GM19463 (cell line): ENCODE data around the gene ATG9B.

ENCODE experiments used
- ATAC-seq: cut with Tn5 transposase; IDR thresholded peaks from one replicate; pipeline ENCODE4 v1.9.1; 2021; ENCODE audit warnings: mild to moderate bottlenecking, moderate library complexity; ENCODE audit not compliant: unreplicated experiment

ATG9B gene, protein sequence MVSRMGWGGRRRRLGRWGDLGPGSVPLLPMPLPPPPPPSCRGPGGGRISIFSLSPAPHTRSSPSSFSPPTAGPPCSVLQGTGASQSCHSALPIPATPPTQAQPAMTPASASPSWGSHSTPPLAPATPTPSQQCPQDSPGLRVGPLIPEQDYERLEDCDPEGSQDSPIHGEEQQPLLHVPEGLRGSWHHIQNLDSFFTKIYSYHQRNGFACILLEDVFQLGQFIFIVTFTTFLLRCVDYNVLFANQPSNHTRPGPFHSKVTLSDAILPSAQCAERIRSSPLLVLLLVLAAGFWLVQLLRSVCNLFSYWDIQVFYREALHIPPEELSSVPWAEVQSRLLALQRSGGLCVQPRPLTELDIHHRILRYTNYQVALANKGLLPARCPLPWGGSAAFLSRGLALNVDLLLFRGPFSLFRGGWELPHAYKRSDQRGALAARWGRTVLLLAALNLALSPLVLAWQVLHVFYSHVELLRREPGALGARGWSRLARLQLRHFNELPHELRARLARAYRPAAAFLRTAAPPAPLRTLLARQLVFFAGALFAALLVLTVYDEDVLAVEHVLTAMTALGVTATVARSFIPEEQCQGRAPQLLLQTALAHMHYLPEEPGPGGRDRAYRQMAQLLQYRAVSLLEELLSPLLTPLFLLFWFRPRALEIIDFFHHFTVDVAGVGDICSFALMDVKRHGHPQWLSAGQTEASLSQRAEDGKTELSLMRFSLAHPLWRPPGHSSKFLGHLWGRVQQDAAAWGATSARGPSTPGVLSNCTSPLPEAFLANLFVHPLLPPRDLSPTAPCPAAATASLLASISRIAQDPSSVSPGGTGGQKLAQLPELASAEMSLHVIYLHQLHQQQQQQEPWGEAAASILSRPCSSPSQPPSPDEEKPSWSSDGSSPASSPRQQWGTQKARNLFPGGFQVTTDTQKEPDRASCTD

DNA sequence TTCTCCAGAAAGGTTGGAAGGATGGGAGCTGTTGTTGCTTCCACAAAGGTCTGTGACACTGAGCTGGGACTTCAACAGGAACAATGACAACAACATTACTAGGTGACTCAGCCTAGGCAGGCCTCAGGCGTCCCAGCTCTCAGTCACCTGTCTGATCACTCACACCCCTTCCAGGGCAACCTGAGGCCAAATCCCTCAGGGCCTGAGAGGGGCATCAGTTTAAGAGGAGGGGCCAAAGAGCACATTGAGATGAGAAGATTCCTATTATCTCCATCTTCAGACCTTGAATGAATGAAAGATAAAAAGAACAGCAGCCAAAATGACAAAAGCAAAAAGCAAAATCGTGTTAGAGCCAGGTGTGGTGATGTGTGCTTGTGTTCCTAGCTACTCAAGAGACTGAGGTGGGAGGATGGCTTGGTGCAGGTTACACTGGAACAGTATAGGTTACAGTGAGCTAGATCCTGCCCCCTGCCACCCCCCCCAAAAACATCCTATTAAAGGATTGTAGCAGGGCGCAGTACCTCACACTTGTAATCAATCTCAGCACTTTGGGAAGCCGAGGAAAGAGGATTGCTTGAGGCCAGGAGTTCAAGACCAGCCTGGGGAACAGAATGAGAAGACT is at the start of gene ATG9B:
Gene ATG9B (minus strand): TSS at position 60 of the 622 bp plus-strand sequence. CDS start 71 bp downstream, outside the sequence.
- no peak for ATAC-seq

DNA sequence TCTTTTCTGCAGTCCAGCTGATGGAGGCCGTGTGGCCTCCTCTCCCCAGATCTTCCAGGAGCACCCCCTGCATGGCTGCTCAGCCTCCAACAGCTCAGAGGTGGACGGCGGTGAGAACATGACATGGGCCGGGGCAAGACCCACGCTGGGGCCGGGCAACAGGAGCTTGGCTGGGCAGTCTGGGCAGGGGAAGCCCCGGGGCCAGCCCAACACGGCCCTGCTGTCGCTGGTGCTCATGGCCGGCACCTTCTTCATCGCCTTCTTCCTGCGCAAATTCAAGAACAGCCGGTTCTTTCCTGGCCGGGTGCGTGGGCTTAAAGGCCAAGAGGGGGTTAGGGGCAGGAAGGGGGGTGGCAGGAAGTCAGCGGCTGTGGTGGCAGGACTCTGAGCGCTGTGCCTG is 49.7 kb upstream of the ATG9B start:
- ATAC-seq, result no peak

DNA sequence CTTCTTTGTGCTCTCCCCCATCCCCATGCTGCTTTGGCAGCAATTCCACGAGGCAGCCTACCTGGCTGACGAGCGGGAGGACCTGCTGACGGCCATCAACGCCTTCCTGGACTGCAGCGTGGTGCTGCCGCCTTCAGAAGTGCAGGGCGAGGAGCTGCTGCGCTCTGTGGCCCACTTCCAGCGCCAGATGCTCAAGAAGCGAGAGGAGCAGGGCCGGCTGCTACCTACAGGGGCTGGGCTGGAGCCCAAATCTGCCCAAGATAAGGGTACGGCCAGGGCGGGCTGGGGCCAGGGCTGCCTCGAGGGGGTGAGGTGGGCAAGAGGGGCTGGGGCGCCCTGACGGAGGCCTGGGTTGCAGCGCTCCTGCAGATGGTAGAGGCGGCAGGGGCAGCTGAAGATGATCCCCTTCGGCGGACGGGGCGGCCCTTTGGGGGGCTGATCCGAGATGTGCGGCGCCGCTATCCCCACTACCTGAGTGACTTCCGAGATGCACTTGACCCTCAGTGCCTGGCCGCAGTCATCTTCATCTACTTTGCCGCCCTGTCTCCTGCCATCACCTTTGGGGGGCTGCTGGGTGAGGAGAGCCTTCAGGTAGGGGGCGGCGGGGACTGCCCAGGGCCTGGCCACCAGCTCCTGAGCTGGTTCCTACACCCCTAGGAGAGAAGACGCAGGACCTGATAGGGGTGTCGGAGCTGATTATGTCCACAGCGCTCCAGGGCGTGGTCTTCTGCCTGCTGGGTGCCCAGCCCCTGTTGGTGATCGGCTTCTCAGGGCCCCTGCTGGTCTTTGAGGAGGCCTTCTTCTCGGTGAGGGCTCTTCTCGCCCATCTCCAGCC is 47.0 kb upstream of the ATG9B start:
- ATAC-seq, result no peak

DNA sequence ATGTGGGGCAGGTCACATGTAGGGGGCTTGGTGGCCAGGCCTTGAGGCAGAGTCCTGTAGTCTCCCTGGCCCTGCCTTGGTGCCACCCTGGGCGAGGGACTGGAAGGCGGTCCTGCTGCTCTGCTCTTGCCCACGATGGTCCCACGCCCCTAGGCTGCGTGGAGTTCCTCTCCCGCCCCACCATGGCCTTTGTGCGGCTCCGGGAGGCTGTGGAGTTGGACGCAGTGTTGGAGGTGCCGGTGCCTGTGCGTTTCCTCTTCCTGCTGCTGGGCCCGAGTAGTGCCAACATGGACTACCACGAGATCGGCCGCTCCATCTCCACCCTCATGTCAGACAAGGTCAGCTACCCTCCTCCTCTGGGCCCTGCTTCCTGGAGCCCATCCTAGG is 46.3 kb upstream of the ATG9B start:
- ATAC-seq, result no peak

DNA sequence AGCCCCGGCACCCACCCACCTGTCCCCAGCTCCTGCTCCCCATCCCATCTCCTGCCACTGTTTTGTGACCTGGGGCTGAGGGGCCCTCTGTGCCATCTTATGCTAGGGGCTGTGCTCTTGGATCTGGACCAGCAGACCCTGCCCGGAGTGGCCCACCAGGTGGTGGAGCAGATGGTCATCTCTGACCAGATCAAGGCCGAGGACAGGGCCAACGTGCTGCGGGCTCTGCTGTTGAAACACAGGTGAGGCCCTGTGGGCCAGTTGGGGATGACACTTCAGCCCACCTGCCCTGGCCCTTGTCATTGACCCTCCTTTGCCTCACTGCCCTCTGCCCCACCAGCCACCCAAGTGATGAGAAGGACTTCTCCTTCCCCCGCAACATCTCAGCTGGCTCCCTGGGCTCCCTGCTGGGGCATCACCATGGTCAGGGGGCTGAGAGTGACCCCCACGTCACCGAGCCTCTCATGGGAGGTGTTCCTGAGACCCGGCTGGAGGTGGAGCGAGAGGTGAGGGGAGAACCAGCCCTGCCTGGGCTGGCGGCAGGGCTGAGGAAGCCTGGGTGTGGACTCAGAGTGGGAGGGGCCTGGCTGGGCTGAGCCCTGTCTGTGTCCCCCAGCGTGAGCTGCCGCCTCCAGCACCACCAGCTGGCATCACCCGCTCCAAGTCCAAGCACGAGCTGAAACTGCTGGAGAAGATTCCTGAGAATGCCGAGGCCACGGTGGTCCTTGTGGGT is 45.7 kb upstream of the ATG9B start:
- ATAC-seq, result no peak

DNA sequence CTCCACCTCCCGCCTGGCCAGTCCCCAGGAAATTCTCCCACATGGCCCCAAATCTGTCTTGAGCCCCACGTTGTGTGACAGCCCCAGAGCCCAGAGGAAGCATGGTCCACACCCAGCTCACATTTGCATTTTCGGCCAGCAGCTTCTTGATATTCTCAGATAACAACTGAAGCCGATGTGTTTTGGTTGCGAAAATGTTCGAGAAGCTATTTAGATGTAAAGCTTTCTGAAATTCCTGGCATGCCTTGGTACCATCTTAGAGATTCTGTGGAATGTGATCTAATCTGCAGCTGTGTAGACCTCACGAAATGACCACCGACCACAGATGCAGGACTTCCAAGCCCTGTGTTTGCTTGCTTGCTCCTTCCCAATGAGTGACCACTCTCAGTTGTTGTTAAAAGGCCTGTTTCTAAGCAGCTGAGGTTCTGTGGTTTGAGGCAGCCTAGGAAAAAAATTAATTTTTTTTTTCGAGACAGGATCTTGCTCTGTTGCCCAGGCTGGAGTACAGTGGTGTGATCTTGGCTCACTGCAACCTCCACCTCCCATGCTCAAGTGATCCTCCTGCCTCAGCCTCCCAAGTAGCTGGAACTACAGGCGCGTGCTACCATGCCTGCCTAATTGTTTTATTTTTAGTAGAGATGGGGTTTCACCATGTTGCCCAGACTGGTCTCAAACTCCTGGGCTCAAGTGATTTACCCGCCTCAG is 43.9 kb upstream of the ATG9B start:
- ATAC-seq, result no peak

DNA sequence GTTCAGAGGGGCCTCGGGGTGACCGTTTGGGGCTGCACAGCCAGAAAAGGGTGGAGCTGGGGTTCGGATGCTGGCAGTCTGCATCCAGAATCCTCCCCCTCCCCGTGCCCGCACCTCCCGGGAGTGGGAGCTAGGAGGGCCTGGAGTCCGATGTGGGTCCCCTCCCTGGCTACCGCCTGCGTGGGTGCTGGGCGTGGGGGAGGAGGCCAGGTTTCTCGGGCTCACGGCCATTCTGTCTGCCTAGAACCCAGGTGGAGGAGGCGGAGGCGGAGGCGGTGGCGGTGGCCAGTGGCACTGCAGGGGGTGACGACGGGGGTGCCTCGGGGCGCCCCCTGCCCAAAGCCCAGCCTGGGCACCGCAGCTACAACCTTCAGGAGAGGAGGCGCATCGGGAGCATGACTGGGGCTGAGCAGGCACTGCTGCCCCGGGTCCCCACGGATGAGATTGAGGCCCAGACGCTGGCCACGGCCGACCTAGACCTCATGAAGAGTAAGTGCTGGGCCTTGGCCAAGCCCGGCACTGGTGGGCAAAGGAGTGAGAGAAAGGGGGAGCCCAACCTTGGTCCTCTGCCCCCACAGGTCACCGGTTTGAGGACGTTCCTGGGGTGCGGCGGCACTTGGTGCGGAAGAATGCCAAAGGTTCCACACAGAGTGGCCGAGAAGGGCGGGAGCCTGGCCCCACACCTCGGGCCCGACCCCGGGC is 42.1 kb upstream of the ATG9B start:
- no peak for ATAC-seq

DNA sequence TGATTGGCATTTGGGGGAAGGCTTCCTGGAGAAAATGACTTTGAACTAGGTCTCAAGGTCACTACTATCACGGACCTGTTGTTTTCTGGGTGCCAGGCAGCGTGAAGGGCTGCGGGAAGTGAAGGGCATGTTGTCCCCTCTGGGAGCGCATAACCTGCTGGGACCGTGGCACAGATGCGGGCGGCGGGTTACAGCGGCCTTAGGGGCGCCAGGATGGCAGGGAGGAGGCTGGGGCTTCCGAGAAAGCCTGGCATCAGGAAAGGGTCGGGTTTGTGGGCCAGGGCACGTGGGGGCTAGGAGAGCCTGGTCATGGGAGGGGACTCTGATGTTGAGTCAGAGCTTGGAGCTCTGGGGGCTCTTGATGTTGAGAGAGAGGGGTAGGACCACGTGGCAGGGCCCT is 41.2 kb upstream of the ATG9B start:
- no peak for ATAC-seq

DNA sequence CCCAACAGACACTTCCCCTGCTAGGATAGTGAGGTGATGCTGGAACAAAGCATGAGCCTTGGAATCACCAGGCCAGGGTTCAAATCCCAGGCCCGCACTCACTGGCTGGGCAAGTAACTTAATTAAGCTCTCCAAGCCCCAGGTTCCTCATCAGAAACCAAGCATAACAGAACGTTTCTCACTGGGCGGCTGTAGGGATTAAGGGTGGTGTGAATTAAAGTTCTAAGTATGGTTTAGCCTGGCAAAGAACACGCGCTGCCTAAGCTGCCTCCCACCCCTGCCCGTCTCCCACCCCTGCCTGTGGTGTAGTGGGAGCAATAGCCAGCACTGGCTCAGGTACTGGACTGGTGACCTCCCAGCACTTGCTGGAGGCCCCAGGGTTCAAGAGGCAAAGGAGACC is 40.7 kb upstream of the ATG9B start:
- no peak for ATAC-seq

DNA sequence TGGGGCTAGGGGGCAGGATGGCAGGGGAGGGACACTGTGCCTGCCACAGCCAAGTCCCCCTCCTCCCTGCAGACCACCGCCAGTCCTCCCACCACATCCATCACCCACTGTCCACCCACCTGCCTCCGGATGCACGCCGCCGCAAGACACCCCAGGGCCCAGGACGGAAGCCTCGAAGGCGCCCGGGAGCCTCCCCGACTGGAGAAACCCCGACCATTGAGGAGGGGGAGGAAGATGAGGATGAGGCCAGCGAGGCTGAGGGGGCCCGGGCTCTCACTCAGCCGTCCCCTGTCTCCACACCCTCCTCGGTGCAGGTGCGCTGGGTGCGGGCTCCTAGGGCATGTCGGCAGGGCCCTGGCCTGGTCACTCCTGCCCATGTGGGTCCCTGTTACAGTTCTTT is 40.2 kb upstream of the ATG9B start:
- no peak for ATAC-seq

DNA sequence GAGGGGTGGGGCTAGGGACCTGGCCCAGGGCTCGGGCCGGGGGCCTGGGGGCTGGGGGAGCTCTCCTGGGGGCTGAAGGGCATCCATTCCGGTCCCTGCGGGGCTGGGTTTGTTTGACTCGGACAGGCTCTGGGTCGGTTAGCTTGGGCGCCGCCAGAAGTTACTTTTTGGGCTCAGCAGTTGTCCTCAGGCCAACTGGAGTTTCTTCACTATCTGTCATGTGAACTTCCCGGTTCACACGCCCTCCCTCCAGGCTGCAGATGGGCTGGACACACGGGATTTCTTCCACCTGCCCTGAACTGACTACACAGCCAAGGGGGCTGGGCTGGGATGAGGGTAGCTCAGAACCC is 38.9 kb upstream of the ATG9B start:
- no peak for ATAC-seq

DNA sequence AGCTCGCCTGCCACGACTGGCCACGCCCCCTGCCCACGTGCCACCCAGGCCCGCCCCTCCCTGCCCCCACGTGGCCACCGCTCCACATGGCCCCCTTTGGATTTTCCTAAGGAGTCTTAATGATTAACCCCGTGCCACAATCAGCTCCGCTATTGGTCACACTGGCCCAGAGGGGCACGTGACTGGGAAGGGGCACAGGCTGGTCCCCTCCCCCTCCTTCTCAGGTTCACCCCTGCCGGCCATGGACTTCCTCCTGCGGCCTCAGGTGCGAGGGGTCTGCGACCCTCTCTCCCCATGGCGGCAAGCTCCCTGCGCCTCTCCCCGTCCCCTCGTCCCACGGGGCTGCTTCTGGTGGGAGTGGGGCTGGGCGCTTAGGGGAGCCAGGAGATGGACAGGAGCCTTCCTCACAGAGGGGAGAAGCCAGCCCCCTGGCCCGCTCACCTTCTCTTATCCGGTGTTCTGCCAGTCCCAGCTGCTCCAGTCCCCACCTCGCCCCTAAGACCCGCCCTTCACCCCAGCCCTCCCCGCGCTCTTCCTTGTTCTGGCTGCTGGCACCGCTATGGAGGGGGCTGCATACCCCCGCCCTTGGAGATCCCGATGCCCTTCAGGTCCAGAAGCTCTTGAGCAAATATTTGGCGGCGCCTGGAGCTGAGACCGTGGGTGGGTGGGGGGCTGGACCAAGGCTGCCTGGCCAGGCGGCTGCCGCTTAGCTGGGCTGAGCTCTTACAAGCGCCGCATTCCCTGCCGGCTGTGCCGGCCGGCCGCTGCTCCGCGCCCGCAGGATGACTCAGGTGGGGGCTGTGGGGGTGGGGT is 38.3 kb upstream of the ATG9B start:
- ATAC-seq, result no peak

DNA sequence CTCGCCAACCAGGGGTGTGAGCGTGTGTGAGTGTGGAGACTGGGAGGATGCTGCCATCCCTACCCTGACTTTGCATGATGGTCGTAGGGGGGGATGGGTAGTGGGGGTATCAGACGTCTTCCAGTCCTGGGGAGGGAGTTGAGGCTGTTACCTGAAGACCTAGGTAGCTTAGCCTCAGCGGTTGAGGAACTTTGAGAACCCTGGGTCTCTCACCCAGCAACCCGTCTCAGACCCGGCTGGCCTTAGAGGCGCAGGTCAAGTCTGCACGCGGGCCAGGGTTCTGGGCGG is 37.8 kb upstream of the ATG9B start:
- ATAC-seq, result no peak

DNA sequence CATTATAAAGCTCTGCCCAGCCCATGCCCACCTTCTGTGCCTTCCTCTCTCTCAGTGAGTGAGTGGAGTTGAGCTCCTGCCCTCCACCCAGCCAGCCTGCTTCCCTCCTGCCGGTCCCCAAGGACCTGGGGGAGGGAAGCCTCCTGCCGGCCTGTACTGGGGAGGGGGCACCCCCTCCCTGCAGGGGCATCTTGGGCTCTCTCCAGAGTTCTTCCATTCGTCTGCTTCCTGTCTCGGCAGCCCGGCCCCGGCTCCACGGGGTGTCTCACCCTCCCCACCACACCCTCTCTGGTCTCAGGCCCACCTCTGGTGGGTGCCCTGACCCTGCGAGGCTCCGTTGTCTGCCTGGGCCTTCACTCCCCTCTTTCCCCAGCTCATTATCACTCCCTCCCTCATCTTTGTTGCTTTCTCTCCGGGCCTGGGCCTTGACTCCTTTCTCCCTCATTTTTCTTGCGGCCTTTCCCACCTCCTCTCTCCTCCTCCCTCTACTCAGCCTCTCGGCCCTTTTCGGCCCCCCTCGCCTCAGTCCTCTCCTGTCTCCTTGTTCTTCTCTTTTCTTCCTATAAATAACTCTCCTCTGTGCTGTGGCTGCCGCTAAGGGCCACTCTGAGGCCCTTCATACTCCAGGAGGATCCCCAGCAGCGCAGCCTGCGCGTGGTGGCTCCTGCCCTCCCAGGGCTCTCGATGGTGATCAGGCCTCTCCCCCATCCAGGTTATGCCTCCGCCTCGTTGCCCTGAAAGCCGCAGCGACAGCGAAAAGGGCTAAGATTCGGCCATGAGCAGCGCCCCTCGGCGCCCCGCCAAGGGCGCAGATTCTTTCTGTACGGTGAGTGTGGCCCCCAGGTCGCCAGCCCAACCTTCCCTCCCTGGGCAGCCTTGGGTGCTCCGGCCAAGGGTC is 37.2 kb upstream of the ATG9B start:
- ATAC-seq, result no peak

DNA sequence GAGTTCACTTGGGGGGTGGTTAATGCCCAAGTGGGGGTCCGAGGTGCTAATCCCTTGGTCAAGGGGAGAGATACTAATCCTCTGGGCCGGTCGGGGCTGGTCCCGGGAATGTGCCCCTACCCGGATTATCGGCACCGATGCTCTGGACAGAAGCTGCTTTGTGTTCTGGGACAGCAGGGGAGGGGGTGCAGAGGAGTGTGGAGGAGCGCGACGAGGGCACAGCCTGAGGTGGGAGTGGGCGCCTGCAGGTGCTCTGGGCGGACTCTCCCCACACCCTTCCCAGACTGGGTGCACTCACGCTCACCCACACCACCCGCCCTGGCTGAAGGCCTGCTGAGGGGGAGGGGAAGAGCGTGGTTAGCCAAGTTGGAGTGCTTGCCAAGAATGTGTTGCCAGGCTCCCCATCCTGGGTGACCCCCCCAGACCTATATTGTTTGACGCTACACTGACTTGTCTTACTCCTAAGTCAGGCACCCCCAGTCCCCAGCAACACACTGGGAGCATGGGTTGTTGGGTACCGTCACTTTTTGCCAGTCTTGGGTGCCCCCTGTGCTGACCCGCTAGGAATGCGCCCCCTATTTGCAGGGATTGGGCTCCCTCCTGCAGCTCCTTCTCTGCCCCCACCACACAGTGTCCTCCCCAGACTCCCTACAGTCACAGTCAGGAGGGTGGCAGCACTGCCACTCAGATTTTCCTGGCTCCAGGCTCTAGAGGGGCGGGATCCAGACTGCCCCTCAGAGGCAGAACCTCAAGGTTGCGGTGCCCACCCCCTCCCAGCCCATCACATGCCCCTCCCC is 36.3 kb upstream of the ATG9B start:
- ATAC-seq, result no peak

DNA sequence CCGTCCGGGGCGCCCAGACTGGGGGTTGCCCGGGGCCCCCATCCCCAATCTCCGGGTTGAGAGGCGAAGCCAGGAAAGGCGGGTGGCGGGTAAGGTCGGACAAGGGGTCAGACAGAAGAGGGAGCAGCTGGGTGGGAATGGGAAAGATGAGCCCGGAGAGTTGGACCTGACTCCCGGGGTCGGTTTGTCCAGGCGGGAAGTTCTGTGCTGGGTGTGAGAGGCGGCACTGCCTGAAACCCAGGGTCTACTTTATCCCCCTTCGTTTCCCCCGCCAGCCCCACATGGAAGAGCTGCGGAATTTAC is 35.8 kb upstream of the ATG9B start:
- ATAC-seq, result no peak
